GM23338 (cell line): ENCODE results near the gene ZNF76.

Source experiments
- CREB1 ChIP-seq: fragments of 250-450 bp; sonication (Bioruptor Pico); IDR thresholded peaks from 2 replicates; pipeline ENCODE4 v1.5.0; 2020; ENCODE audit warnings: low read depth, mild to moderate bottlenecking, moderate library complexity
- EZH2 ChIP-seq: fragments of 200-600 bp; sonication (generic); IDR thresholded peaks from one replicate; pipeline ENCODE4 v1.8.0; 2017; ENCODE audit warnings: antibody characterized with exemption, mild to moderate bottlenecking, low read depth; ENCODE audit not compliant: unreplicated experiment
- EZH2phosphoT487 ChIP-seq: fragments of 200-600 bp; sonication (generic); IDR thresholded peaks from one replicate; pipeline ENCODE4 v1.8.1; 2018; ENCODE audit warnings: antibody characterized with exemption; ENCODE audit not compliant: unreplicated experiment
- JUNB ChIP-seq: IDR thresholded peaks from one replicate; pipeline ENCODE4 v1.6.1; 2016; ENCODE audit warnings: antibody characterized with exemption; ENCODE audit not compliant: unreplicated experiment
- NANOG ChIP-seq: IDR thresholded peaks from 2 replicates; pipeline ENCODE4 v1.6.1; 2016; ENCODE audit warnings: antibody characterized with exemption, borderline replicate concordance
- POLR2AphosphoS5 ChIP-seq: IDR thresholded peaks from 2 replicates; pipeline ENCODE4 v1.6.1; 2016; ENCODE audit warnings: antibody characterized with exemption, low read depth
- REST ChIP-seq: IDR thresholded peaks from one replicate; pipeline ENCODE4 v1.6.1; 2018; ENCODE audit warnings: antibody characterized with exemption; ENCODE audit not compliant: unreplicated experiment
- ZNF462 ChIP-seq: fragments of 250-450 bp; sonication (Bioruptor Pico); IDR thresholded peaks from 2 replicates; pipeline ENCODE4 v1.5.0; 2020; ENCODE audit warnings: mild to moderate bottlenecking, moderate library complexity
- TF ChIP-seq, protein P1 (sequence below), 2 experiments: fragments of 200-600 bp in 1 of 2; sonication (generic) in 1 of 2; conservative IDR thresholded peaks; 2 replicates each; pipeline versions ENCODE4 v1.5.1 to v1.6.1; 2016 to 2017; ENCODE audit warnings: antibody characterized with exemption in 2 of 2, low read depth in 2 of 2, mild to moderate bottlenecking in 2 of 2, moderate library complexity in 1 of 2

DNA sequence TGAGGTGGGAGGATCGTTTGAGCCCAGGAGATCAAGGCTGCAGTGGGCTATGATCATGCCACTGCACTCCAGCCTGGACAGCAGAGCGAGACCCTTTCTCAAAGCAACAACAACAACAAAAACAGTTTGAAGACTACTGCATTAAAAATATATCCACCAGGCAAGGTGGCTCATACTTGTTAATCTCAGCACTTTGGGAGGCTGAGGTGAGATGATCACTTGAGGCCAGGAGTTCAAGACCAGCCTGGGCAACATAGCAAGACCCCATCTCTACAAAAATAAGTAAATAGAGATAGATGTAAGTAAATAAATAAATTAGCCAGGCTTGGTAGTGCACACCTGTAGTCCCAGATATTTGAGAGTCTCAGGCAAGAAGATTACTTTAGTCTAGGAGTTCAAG is 12.5 kb downstream of the ZNF76 start:
- TF ChIP-seq, protein P1, sequence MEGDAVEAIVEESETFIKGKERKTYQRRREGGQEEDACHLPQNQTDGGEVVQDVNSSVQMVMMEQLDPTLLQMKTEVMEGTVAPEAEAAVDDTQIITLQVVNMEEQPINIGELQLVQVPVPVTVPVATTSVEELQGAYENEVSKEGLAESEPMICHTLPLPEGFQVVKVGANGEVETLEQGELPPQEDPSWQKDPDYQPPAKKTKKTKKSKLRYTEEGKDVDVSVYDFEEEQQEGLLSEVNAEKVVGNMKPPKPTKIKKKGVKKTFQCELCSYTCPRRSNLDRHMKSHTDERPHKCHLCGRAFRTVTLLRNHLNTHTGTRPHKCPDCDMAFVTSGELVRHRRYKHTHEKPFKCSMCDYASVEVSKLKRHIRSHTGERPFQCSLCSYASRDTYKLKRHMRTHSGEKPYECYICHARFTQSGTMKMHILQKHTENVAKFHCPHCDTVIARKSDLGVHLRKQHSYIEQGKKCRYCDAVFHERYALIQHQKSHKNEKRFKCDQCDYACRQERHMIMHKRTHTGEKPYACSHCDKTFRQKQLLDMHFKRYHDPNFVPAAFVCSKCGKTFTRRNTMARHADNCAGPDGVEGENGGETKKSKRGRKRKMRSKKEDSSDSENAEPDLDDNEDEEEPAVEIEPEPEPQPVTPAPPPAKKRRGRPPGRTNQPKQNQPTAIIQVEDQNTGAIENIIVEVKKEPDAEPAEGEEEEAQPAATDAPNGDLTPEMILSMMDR (conservative IDR thresholded peaks at IDR 0.05; ENCODE audit: low read depth in 2 of 2) = no peak
- TF ChIP-seq REST (no peak), POLR2AphosphoS5 (no peak), EZH2 (no peak), NANOG (no peak), ZNF462 (no peak), EZH2phosphoT487 (no peak), JUNB (no peak), CREB1 (CRISPR knock-in tag) (no peak)
